Thyroid gland (tissue), 4 donors: ENCODE data around the gene ACAP2.

Source experiments
- CTCF ChIP-seq, 6 experiments: fragments of 200-600 bp in 3 of 6; fragments of 450-650 bp in 3 of 6; sonication (generic) in 3 of 6; IDR thresholded peaks; one replicate each; pipeline ENCODE4 v1.5.1; 2016 to 2019; ENCODE audit warnings: antibody characterized with exemption in 6 of 6, mild to moderate bottlenecking in 2 of 6, inconsistent platforms in 1 of 6, moderate library complexity in 1 of 6
- POLR2A ChIP-seq, 2 donors: fragments of 450-650 bp; IDR thresholded peaks; one replicate each; pipeline ENCODE4 v1.6.1; 2017; ENCODE audit warnings: antibody characterized with exemption in 2 of 2, mild to moderate bottlenecking in 2 of 2, moderate library complexity in 1 of 2

GRCh38 chr3:195312714-195313113, 130.1 kb downstream of the ACAP2 start:
- TF ChIP-seq CTCF (IDR thresholded peaks at IDR 0.05) (no peak), POLR2A (IDR thresholded peaks at IDR 0.05) (no peak)
